ENCODE measurements around the gene RAD54L. TPM values are rescaled to one million over a fixed set of nuclear protein-coding genes. Genes with fewer than 3 reads are reported as not detected.

RAD54L gene
- total RNA-seq, 1 experiment from 2014 or later = 28.9 TPM

DNA sequence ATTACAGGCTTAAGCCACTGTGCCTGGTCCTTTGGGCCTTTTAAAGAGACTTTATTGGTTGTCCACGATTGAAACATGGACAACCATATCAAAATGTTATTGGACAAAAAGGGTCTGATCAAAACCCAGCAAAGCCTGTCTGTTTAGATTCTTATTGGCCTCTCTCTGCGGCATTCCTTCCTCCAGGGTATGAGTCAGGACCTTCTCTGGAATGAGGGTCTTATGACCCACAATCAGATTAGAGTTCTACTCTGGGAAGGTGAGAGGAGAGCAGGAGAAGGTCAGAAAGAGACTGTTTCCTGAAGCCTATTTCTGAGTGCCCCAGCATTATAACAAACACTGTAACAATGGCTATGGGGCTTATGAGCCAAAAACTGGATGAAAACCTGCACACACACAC, 36.5 kb upstream of the RAD54L start:
- ATAC-seq = no peak
- BruUV-seq (replicated peaks) = no TSS peak

DNA sequence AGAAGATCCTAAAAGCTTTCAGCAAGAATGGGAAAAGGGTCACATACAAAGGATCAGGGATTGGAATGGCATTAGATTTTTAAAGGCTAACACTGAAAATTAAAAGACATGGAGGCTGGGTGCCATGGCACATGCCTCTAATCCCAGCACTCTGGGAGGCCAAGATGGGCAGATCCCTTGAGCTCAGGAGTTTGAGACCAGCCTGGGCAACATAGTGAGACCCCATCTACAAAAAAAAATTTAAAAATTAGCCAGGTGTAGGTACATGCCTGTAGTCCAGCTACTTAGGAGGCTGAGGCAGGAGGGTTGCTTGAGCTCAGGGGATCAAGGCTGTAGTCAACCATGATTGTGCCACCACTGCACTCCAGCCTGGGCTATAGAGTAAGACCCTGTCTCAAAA, 32.1 kb upstream of the RAD54L start:
- H3K79me2 ChIP-seq (ENCODE audit: insufficient read depth, low read length) = no peaks in the 10 kb centered on the region
- H3K4me1 ChIP-seq (ENCODE audit: control insufficient read depth in 1 of 2, insufficient read depth in 2 of 2, low read length in 2 of 2) = peaks cover 0 to 13% of the 10 kb centered on the region in 2 experiments; a peak in 2 of 4 replicates
- intact Hi-C loops (cut with micrococcal nuclease) = no loop called here
- RAD21 ChIA-PET (ENCODE audit: low non-redundant PET in 1 of 2, low total read pairs in 2 of 2, uncharacterized antibody in 2 of 2, unreplicated experiment in 2 of 2) = no interaction called here
- POLR2A ChIA-PET = no interaction called here
- H3K9me3 ChIP-seq (ENCODE audit: control insufficient read depth in 1 of 2, insufficient read depth in 1 of 2, low read depth in 1 of 2, low read length in 2 of 2) = no peaks in the 10 kb centered on the region
- no peak overlapping the region for H3K27ac ChIP-seq (ENCODE audit: low read depth, low read length)
- H3K4me3 ChIP-seq (replicated peaks in 1 of 2; ENCODE audit: low read depth in 1 of 2, low read length in 2 of 2) = no peak overlapping the region
- H4K20me1 ChIP-seq (ENCODE audit: insufficient read depth) = no peaks in the 10 kb centered on the region
- H3K9me2 ChIP-seq (ENCODE audit: insufficient read depth) = no peaks in the 10 kb centered on the region
- no peak overlapping the region for H3K9ac ChIP-seq (ENCODE audit: low read length)
- CTCF ChIA-PET = no interaction called here
- no TSS peak for BruUV-seq (replicated peaks)
- no peak for DNase-seq (ENCODE audit: low read depth, low spot score)
- TF ChIP-seq SIN3A (IDR thresholded peaks at IDR 0.05; ENCODE audit: low read depth) (no peak), CEBPB (IDR thresholded peaks at IDR 0.05; ENCODE audit: low read depth) (no peak), EGR1 (IDR thresholded peaks at IDR 0.05; ENCODE audit: low read depth) (no peak)
- no peaks in the 10 kb centered on the region for H3K27me3 ChIP-seq (ENCODE audit: insufficient read depth, low read length)
- no peaks in the 10 kb centered on the region for H3K36me3 ChIP-seq (ENCODE audit: control insufficient read depth in 1 of 2, insufficient read depth in 2 of 2, low read length in 2 of 2)
- H3K4me2 ChIP-seq (ENCODE audit: low read length) = no peak overlapping the region
- no peak overlapping the region for H2AFZ ChIP-seq (ENCODE audit: low read depth, low read length, poor library complexity, severe bottlenecking)
- no peak for ATAC-seq

More for the DNA sequence above, 36.5 kb upstream of the RAD54L start:
- TF ChIP-seq, protein P1, sequence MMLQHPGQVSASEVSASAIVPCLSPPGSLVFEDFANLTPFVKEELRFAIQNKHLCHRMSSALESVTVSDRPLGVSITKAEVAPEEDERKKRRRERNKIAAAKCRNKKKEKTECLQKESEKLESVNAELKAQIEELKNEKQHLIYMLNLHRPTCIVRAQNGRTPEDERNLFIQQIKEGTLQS (IDR thresholded peaks at IDR 0.05) = no peak
- RAD21 ChIA-PET (ENCODE audit: low non-redundant PET in 1 of 2, low total read pairs in 2 of 2, uncharacterized antibody in 2 of 2, unreplicated experiment in 2 of 2) = no interaction called here
- CTCF ChIA-PET = no interaction called here
- Histone ChIP-seq H3K4me3 (replicated peaks in 1 of 2; ENCODE audit: low read depth in 1 of 2, low read length in 2 of 2) (no peak overlapping the region), H3K9me3 (ENCODE audit: control insufficient read depth in 1 of 2, insufficient read depth in 1 of 2, low read depth in 1 of 2, low read length in 2 of 2) (no peaks in the 10 kb centered on the region), H3K9me2 (ENCODE audit: insufficient read depth) (no peaks in the 10 kb centered on the region), H3K27me3 (ENCODE audit: insufficient read depth, low read length) (no peaks in the 10 kb centered on the region), H3K27ac (ENCODE audit: low read depth, low read length) (no peak overlapping the region), H3K4me2 (ENCODE audit: low read length) (no peak overlapping the region), H3K4me1 (ENCODE audit: control insufficient read depth in 1 of 2, insufficient read depth in 2 of 2, low read length in 2 of 2) (peaks cover 0 to 13% of the 10 kb centered on the region in 2 experiments; a peak in 2 of 4 replicates), H3K36me3 (ENCODE audit: control insufficient read depth in 1 of 2, insufficient read depth in 2 of 2, low read length in 2 of 2) (no peaks in the 10 kb centered on the region), H3K9ac (ENCODE audit: low read length) (no peak overlapping the region), H2AFZ (ENCODE audit: low read depth, low read length, poor library complexity, severe bottlenecking) (no peak overlapping the region), H3K79me2 (ENCODE audit: insufficient read depth, low read length) (no peaks in the 10 kb centered on the region), H4K20me1 (ENCODE audit: insufficient read depth) (no peaks in the 10 kb centered on the region)
- no peak for DNase-seq (ENCODE audit: low read depth, low spot score)
- intact Hi-C loops (cut with micrococcal nuclease) = no loop called here
- POLR2A ChIA-PET = no interaction called here

All from HCT116 (cell line).